PC-3 (cell line): ENCODE results near the gene ENTREP1. TPM values are rescaled to one million over a fixed set of nuclear protein-coding genes. Genes with fewer than 3 reads are reported as not detected.

ENCODE experiments used
- ATAC-seq: fragments of 200-7000 bp; cut with Tn5 transposase; 2 replicates; pipeline ENCODE4 v1.9.1; 2020; ENCODE audit warnings: mild to moderate bottlenecking, moderate library complexity
- BruUV-seq: library from RNA; stranded (reverse); fragments of 400-500 nt; replicated peaks from 2 replicates; lab custom pipeline; 2021; lab: Mats Ljungman, UMichigan
- CTCF ChIA-PET: fragments of 300-600 bp; sonication (Branson Sonifier 250); formaldehyde crosslinking; loops from one replicate; lab custom pipeline; 2022; ENCODE audit warnings: antibody characterized with exemption; lab: Charles Lee
- POLR2A ChIA-PET: fragments of 300-600 bp; sonication (Branson Sonifier 250); formaldehyde crosslinking; loops from one replicate; lab custom pipeline; 2022; ENCODE audit warnings: antibody characterized with exemption; ENCODE audit not compliant: unreplicated experiment; lab: Charles Lee
- DNase-seq: peaks from one replicate; pipeline ENCODE4 v3.0.0-alpha.2; 2015
- H2AFZ ChIP-seq: fragments of 300-600 bp; sonication (generic); 2 replicates; pipeline ENCODE4 v1.6.0; 2016; ENCODE audit warnings: antibody characterized with exemption, low read length
- H3F3A ChIP-seq: fragments of 300-600 bp; sonication (generic); one replicate; pipeline ENCODE4 v1.6.0; 2017; ENCODE audit warnings: antibody characterized with exemption, low read length, control low read depth, mild to moderate bottlenecking; ENCODE audit not compliant: unreplicated experiment
- H3K27ac ChIP-seq: fragments of 300-600 bp; sonication (generic); 2 replicates; pipeline ENCODE4 v1.5.1; 2016; ENCODE audit warnings: mild to moderate bottlenecking, low read length
- H3K27me3 ChIP-seq: fragments of 300-600 bp; sonication (generic); 2 replicates; pipeline ENCODE4 v1.6.1; 2016; ENCODE audit warnings: low read length, mixed read lengths
- H3K36me3 ChIP-seq: fragments of 300-600 bp; sonication (generic); 2 replicates; pipeline ENCODE4 v1.6.1; 2016; ENCODE audit warnings: low read depth, mixed run types, low read length, mixed read lengths
- H3K4me1 ChIP-seq: fragments of 300-600 bp; sonication (generic); 2 replicates; pipeline ENCODE4 v1.5.1; 2016; ENCODE audit warnings: low read length; ENCODE audit not compliant: insufficient read depth
- H3K4me2 ChIP-seq: fragments of 300-600 bp; sonication (generic); 2 replicates; pipeline ENCODE4 v1.6.0; 2016; ENCODE audit warnings: low read length
- H3K4me3 ChIP-seq: fragments of 300-600 bp; sonication (generic); 2 replicates; pipeline ENCODE4 v1.5.1; 2016; ENCODE audit warnings: mild to moderate bottlenecking, low read length, mixed read lengths
- H3K79me2 ChIP-seq: fragments of 300-600 bp; sonication (generic); 2 replicates; pipeline ENCODE4 v1.6.1; 2017; ENCODE audit warnings: low read length, mixed read lengths
- H3K9ac ChIP-seq: fragments of 300-600 bp; sonication (generic); 2 replicates; pipeline ENCODE4 v1.6.0; 2016; ENCODE audit warnings: mild to moderate bottlenecking, low read length
- H3K9me2 ChIP-seq: fragments of 300-600 bp; sonication (generic); replicated peaks from 2 replicates; pipeline ENCODE4 v1.6.1; 2016; ENCODE audit warnings: mixed run types, low read length, mixed read lengths
- H3K9me3 ChIP-seq: fragments of 300-600 bp; sonication (generic); 2 replicates; pipeline ENCODE4 v1.6.1; 2016; ENCODE audit warnings: low read length, mixed read lengths
- H4K20me1 ChIP-seq: fragments of 300-600 bp; sonication (generic); 2 replicates; pipeline ENCODE4 v1.6.1; 2016; ENCODE audit warnings: low read length, mixed read lengths
- CTCF ChIP-seq: fragments of 300-600 bp; sonication (generic); conservative IDR thresholded peaks from 2 replicates; pipeline ENCODE4 v1.5.1; 2017; ENCODE audit warnings: antibody characterized with exemption, low read depth, mild to moderate bottlenecking, low read length
- EZH2 ChIP-seq: fragments of 300-600 bp; sonication (generic); IDR thresholded peaks from one replicate; pipeline ENCODE4 v1.6.1; 2017; ENCODE audit warnings: antibody characterized with exemption, mild to moderate bottlenecking, low read length; ENCODE audit not compliant: unreplicated experiment
- EZH2phosphoT487 ChIP-seq: fragments of 300-600 bp; sonication (generic); IDR thresholded peaks from 2 replicates; pipeline ENCODE4 v1.6.1; 2018; ENCODE audit warnings: mild to moderate bottlenecking, antibody characterized with exemption, low read length, borderline replicate concordance
- intact Hi-C: fragments of 100-400 bp; cut with micrococcal nuclease; formaldehyde crosslinking; loops from 2 replicates; pipeline ENCODE4 v1.9.0; 2023
- total RNA-seq: library from RNA; depleted of rRNA; stranded (reverse); fragments of >200 nt; gene quantifications from 2 replicates; pipeline ENCODE4 v1.2.3, GENCODE V29; 2014

The ENTREP1 gene
- total RNA-seq, 1 experiment from 2014 or later, result 0.36 TPM

GRCh38 chr9:69388596-69388995, 63.6 kb downstream of the ENTREP1 start:
- ChIA-PET POLR2A (no interaction called here), CTCF (no interaction called here)
- DNase-seq, result no peak
- H3K9me2 ChIP-seq, result no peaks in the 10 kb centered on the region
- no peak overlapping the region for H3K4me3 ChIP-seq
- TF ChIP-seq EZH2 (no peak), EZH2phosphoT487 (no peak), CTCF (no peak)
- no peaks in the 10 kb centered on the region for H3K9me3 ChIP-seq
- H4K20me1 ChIP-seq, result no peaks in the 10 kb centered on the region
- H3K4me1 ChIP-seq, result no peaks in the 10 kb centered on the region
- ATAC-seq, result no peak
- no peaks in the 10 kb centered on the region for H3K36me3 ChIP-seq
- no peak overlapping the region for H3K27ac ChIP-seq
- intact Hi-C loops, result no loop called here
- no peak overlapping the region for H3K4me2 ChIP-seq
- no peaks in the 10 kb centered on the region for H3K79me2 ChIP-seq
- no peaks in the 10 kb centered on the region for H3K27me3 ChIP-seq
- no peaks in the 10 kb centered on the region for H3F3A ChIP-seq
- BruUV-seq, result no TSS peak
- no peak overlapping the region for H3K9ac ChIP-seq
- H2AFZ ChIP-seq, result no peak overlapping the region

DNA sequence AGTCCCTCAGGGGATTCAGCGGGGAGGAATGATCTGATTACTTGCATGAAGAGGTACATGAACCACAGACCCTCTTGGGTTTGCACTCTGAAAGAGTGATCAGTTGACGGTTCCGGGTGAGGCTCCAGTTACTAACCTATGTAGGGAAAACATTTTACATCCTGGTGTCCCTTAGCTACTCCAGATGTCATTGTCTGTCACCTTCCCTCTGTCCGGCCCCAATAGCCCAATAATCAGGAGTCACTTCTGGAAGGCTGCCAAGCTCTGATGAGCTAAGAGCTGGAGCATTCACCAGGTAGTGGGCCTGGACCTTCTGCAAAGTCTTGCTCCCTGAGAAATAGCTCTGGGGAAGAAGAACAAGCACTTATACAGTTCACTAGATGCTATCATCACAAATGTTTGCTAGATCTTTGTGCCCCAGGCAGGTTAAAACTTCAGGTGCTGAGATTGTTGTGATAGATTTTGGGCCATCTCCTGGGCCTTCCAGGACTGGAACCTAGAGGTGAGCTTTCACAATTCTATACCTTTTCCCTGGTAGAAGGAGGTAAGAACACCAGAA, 64.5 kb downstream of the ENTREP1 start:
- CTCF ChIA-PET, result no interaction called here
- Histone ChIP-seq H3K9me3 (no peaks in the 10 kb centered on the region), H3K36me3 (no peaks in the 10 kb centered on the region), H3K9ac (no peak overlapping the region), H3K79me2 (no peaks in the 10 kb centered on the region), H4K20me1 (no peaks in the 10 kb centered on the region), H3K4me3 (no peak overlapping the region), H3K9me2 (no peaks in the 10 kb centered on the region), H3K4me1 (no peaks in the 10 kb centered on the region), H2AFZ (no peak overlapping the region), H3K4me2 (no peak overlapping the region), H3K27me3 (no peaks in the 10 kb centered on the region), H3K27ac (no peak overlapping the region), H3F3A (no peaks in the 10 kb centered on the region)
- no peak for ATAC-seq
- intact Hi-C loops, result no loop called here
- POLR2A ChIA-PET, result no interaction called here
- no TSS peak for BruUV-seq
- DNase-seq, result peak; percentile 35
- TF ChIP-seq EZH2phosphoT487 (no peak), EZH2 (no peak), CTCF (no peak)

DNA sequence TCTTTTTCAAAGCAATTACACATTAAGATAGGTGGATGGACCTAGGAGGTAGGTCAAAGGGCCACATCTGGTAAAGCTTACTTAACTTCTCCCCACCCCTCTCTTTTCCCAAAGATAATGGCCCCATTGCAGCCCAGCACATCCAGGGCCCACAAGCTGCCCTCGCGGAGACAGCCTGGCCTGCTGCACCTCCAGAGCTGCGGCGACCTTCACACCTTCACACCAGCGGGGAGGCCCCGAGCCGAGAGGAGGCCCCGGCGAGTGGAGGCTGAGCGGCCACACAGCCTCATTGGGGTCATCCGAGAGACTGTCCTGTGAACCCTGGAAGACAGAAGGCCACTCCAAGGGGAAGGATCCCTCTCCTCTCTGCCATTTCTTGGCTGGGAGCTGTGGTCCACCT, 66.5 kb downstream of the ENTREP1 start:
- POLR2A ChIA-PET, result no interaction called here
- H3K4me2 ChIP-seq, result no peak overlapping the region
- BruUV-seq, result no TSS peak
- no peaks in the 10 kb centered on the region for H3K9me2 ChIP-seq
- H3K4me1 ChIP-seq, result no peaks in the 10 kb centered on the region
- no peaks in the 10 kb centered on the region for H3F3A ChIP-seq
- no peak for TF ChIP-seq EZH2
- no peak for TF ChIP-seq CTCF
- TF ChIP-seq EZH2phosphoT487, result no peak
- H3K27me3 ChIP-seq, result no peaks in the 10 kb centered on the region
- H3K4me3 ChIP-seq, result no peak overlapping the region
- no peak overlapping the region for H3K27ac ChIP-seq
- H3K9me3 ChIP-seq, result no peaks in the 10 kb centered on the region
- H3K79me2 ChIP-seq, result no peaks in the 10 kb centered on the region
- H3K36me3 ChIP-seq, result no peaks in the 10 kb centered on the region
- CTCF ChIA-PET, result no interaction called here
- H2AFZ ChIP-seq, result no peak overlapping the region
- no peak for DNase-seq
- H3K9ac ChIP-seq, result no peak overlapping the region
- no peaks in the 10 kb centered on the region for H4K20me1 ChIP-seq
- ATAC-seq, result no peak
- intact Hi-C loops, result no loop called here
